Prostate gland (tissue), 2 donors: ENCODE data around the gene TEC. TPM values are rescaled to one million over a fixed set of nuclear protein-coding genes. Genes with fewer than 3 reads are reported as not detected.

Experiments used
- DNase-seq: peaks from one replicate; pipeline ENCODE4 v3.0.0-alpha.2; 2019; ENCODE audit warnings: low spot score
- H3K27ac ChIP-seq, 2 donors: fragments of 200-600 bp; sonication (generic); 2 replicates each; pipeline ENCODE4 v1.5.1; 2017 to 2019
- H3K27me3 ChIP-seq: fragments of 200-600 bp; sonication (generic); replicated peaks from 2 replicates; pipeline ENCODE4 v1.5.1; 2019; ENCODE audit not compliant: insufficient read depth
- H3K36me3 ChIP-seq, 2 donors: fragments of 200-600 bp; sonication (generic); 1 replicate in 1 of 2; 2 replicates in 1 of 2; pipeline versions ENCODE4 v1.5.1 to v1.8.1; 2017 to 2019
- H3K4me1 ChIP-seq: fragments of 200-600 bp; sonication (generic); replicated peaks from 2 replicates; pipeline ENCODE4 v1.5.1; 2019
- H3K4me3 ChIP-seq, 2 donors: fragments of 200-600 bp; sonication (generic); 2 replicates each; pipeline ENCODE4 v1.5.1; 2017 to 2019
- H3K9me3 ChIP-seq: fragments of 200-600 bp; sonication (generic); 2 replicates; pipeline ENCODE4 v1.5.1; 2017
- POLR2A ChIP-seq: fragments of 450-650 bp; IDR thresholded peaks from one replicate; pipeline ENCODE4 v1.6.1; 2016; ENCODE audit warnings: antibody characterized with exemption, mild to moderate bottlenecking
- POLR2AphosphoS5 ChIP-seq: sonication (generic); formaldehyde crosslinking; IDR thresholded peaks from one replicate; pipeline ENCODE4 v1.6.1; 2017; ENCODE audit warnings: antibody characterized with exemption
- WGBS: methylation state at CpG from one replicate; pipeline ENCODE4 v1.1.5; 2018; 5-methylcytosine and 5-hydroxymethylcytosine counted together
- intact Hi-C: fragments of 100-400 bp; cut with DNase I; formaldehyde crosslinking; loops from one replicate; pipeline ENCODE4 v1.14.2; 2022
- total RNA-seq, 2 donors: library from RNA; depleted of rRNA; stranded (reverse); fragments of >200 nt; gene quantifications; one replicate each; pipeline ENCODE4 v1.1.0, GENCODE V29; 2016
- TF ChIP-seq, protein P1 (sequence below), 4 experiments: fragments of 200-600 bp in 2 of 4; fragments of 450-650 bp in 2 of 4; sonication (generic) in 2 of 4; IDR thresholded peaks; 1 replicate in 3 of 4; 2 replicates in 1 of 4; pipeline ENCODE4 v1.5.1; 2016 to 2019; ENCODE audit warnings: antibody characterized with exemption in 4 of 4, mild to moderate bottlenecking in 2 of 4, moderate library complexity in 2 of 4

The TEC gene
- total RNA-seq, 2 donors from 2014 or later: 0.96 to 6.4 TPM

DNA sequence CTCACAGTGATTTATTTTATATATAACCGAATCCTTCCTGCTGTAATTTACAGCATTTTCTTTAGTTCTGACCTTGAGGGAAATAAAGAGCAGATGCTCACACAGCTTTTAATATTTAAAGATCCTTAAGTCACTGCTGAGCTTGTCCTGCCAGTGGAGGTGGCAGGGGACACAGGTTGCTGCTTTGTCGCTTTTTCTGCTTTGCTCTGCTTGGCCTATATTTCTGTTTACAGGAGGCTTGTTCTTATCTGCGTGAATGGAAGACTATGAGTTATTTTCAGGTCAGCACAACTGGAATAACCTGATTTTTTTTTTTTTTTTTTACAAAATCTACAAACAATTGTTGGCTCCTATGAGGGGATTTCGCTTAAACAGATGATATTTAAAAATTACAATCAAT is 137.9 kb downstream of the TEC start:
- DNase-seq: no peak
- H3K9me3 ChIP-seq: no peaks in the 10 kb centered on the region
- WGBS: 44% methylated on average over 4 of the region's 4 CpGs
- TF ChIP-seq, protein P1, sequence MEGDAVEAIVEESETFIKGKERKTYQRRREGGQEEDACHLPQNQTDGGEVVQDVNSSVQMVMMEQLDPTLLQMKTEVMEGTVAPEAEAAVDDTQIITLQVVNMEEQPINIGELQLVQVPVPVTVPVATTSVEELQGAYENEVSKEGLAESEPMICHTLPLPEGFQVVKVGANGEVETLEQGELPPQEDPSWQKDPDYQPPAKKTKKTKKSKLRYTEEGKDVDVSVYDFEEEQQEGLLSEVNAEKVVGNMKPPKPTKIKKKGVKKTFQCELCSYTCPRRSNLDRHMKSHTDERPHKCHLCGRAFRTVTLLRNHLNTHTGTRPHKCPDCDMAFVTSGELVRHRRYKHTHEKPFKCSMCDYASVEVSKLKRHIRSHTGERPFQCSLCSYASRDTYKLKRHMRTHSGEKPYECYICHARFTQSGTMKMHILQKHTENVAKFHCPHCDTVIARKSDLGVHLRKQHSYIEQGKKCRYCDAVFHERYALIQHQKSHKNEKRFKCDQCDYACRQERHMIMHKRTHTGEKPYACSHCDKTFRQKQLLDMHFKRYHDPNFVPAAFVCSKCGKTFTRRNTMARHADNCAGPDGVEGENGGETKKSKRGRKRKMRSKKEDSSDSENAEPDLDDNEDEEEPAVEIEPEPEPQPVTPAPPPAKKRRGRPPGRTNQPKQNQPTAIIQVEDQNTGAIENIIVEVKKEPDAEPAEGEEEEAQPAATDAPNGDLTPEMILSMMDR (IDR thresholded peaks at IDR 0.05): no peak
- no peak for TF ChIP-seq POLR2A
- peak; percentile 16 for TF ChIP-seq POLR2AphosphoS5
- H3K4me1 ChIP-seq: no peaks in the 10 kb centered on the region
- no peak overlapping the region for H3K27ac ChIP-seq
- H3K27me3 ChIP-seq: no peaks in the 10 kb centered on the region
- no peaks in the 10 kb centered on the region for H3K36me3 ChIP-seq
- intact Hi-C loops: no loop called here
- no peak overlapping the region for H3K4me3 ChIP-seq

DNA sequence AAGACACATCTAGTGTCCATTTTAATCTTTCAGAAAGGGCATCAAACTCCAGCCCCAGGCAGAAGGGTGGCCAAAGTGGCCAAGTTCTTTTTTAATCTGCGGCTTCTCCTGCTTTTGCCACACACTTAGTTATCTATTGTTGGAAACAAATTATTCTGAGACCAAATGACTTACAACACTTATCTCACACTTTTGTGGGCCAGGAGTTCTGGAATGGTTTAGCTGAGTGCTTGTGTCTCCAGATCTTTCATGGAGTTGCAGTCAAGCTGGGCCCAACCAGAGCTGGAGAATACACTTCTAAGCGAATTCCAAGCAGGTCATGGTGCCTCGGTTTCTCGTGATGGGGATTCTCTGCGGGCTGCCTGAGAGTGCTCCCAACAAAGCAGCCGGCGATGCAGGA is 139.5 kb downstream of the TEC start:
- Histone ChIP-seq H3K4me3 (no peak overlapping the region), H3K9me3 (no peaks in the 10 kb centered on the region), H3K27ac (no peak overlapping the region), H3K27me3 (no peaks in the 10 kb centered on the region), H3K36me3 (no peaks in the 10 kb centered on the region), H3K4me1 (no peaks in the 10 kb centered on the region)
- intact Hi-C loops: no loop called here
- DNase-seq: no peak
- TF ChIP-seq POLR2A: no peak
- no peak for TF ChIP-seq POLR2AphosphoS5
- TF ChIP-seq, protein P1 (IDR thresholded peaks at IDR 0.05): no peak
- 97% methylated on average over 7 of the region's 7 CpGs for WGBS

DNA sequence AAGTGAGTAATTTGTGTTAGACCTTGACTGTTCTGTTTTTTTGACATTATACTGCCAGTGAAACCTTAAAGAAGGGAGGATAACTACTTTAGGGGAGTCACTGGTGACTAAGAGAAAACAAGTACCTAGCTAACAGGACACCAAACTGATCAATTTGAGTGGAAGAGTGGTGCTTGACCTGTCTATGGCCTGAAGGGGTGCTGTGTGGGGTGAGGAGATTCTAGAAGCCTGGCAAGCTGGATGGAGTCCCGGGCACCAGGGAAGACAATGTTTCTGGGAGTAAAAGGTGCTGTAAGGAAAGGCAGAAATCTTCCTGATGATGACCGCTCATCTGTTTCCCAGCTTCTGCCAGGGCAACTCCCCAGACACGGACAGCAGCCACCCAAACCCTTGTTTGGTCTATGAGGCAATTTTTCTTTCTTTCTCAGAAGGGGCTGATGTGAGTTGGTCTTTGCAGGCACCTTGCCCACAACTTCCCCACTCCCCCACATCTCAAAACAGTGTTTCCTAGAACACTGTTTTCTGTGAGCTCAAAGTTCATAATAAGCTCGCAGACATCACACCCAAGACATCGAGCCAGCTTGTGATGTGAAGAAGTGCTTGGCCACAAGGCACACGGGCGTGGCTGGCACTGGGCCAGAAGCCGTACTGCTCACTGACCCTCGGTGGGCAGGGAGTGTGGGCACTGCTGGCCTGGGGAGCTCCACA is 140.2 kb downstream of the TEC start:
- no peaks in the 10 kb centered on the region for H3K9me3 ChIP-seq
- TF ChIP-seq POLR2AphosphoS5 (no peak), POLR2A (no peak)
- no peaks in the 10 kb centered on the region for H3K36me3 ChIP-seq
- WGBS: 56% methylated on average over 9 of the region's 9 CpGs
- DNase-seq: no peak
- H3K27me3 ChIP-seq: no peaks in the 10 kb centered on the region
- H3K27ac ChIP-seq: no peak overlapping the region
- H3K4me1 ChIP-seq: no peaks in the 10 kb centered on the region
- no peak overlapping the region for H3K4me3 ChIP-seq
- intact Hi-C loops: no loop called here

DNA sequence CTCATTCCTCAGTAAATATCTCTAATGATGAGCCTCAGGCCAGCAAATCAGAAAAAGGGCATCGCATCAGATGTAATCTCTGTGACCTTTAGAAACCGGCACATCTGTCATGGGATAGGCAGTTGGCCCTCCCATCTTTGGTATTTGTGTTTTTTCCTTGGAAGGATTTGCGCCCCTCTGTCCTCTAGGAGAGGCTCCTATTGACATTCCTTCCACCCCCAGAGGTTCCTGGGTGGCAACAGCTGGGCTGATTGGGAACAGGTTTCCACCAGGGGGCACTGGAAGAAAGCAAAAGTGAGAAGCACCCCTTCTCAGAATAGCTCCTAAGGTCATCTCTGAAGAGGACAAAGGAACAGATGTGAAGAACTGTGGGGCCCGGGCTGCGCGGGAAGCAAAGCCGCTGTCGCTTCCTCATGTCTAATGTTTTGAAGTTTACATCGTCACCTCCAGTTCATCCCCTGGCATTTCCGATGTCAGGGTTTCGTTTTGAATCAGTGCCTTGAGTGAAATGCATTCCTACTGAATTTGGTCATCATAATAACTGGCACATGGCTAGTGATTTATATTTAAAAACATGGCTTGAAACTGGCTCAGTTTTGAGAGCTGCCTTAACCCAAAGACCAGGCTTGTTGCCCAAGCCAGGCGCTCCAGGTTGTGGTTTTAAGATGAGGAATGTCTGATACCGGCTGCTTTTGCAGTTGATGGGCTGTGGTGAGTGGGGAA is 141.8 kb downstream of the TEC start:
- WGBS: 24% methylated on average over 13 of the region's 13 CpGs
- Histone ChIP-seq H3K9me3 (no peaks in the 10 kb centered on the region), H3K27me3 (no peaks in the 10 kb centered on the region), H3K4me1 (no peaks in the 10 kb centered on the region), H3K36me3 (no peaks in the 10 kb centered on the region), H3K27ac (peak overlapping the region in 1 of 2 donors; percentile 25), H3K4me3 (no peak overlapping the region)
- TF ChIP-seq, protein P1 (IDR thresholded peaks at IDR 0.05): peak in 3 of 4 experiments; percentile 12 to 44 (median 40)
- TF ChIP-seq POLR2AphosphoS5 (peak; percentile 17), POLR2A (no peak)
- intact Hi-C loops: no loop called here
- DNase-seq: peak; percentile 48

DNA sequence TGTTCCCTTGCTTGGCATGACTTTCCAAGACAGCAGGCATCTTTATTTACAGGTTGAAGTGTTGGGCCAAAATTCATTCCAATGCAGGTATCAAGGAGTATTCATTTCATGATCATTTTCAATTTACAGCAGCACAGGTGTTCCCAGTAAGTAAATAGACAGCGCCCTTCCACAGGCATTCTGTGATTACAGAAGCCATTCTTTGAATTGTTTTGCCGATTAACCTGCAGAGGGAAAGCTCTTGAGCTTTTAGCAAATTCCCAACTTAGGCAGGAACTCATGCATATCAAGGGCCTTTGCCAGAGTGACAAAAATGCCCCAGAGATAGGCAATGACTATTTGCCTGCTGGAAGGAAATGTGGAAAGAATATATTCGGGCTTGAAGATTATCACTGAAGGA is 142.4 kb downstream of the TEC start:
- no peak overlapping the region for H3K27ac ChIP-seq
- no peaks in the 10 kb centered on the region for H3K9me3 ChIP-seq
- 38% methylated on average over 3 of the region's 3 CpGs for WGBS
- intact Hi-C loops: no loop called here
- peak; percentile 54 for DNase-seq
- no peaks in the 10 kb centered on the region for H3K4me1 ChIP-seq
- TF ChIP-seq POLR2AphosphoS5 (peak; percentile 75), POLR2A (no peak)
- TF ChIP-seq, protein P1 (IDR thresholded peaks at IDR 0.05): no peak
- no peaks in the 10 kb centered on the region for H3K36me3 ChIP-seq
- no peak overlapping the region for H3K4me3 ChIP-seq
- H3K27me3 ChIP-seq: no peaks in the 10 kb centered on the region
